A673 (cell line): Measurements from ENCODE around the gene SMAD9. TPM values are rescaled to one million over a fixed set of nuclear protein-coding genes. Genes with fewer than 3 reads are reported as not detected.

Experiments
- BruUV-seq: library from RNA; stranded (reverse); fragments of 400-500 nt; replicated peaks from 2 replicates; lab custom pipeline; 2021; lab: Mats Ljungman, UMichigan
- CTCF ChIA-PET: fragments of 300-600 bp; sonication (Branson Sonifier 250); formaldehyde crosslinking; loops from one replicate; lab custom pipeline; 2022; ENCODE audit warnings: antibody characterized with exemption; lab: Charles Lee
- POLR2A ChIA-PET: fragments of 300-600 bp; sonication (Branson Sonifier 250); formaldehyde crosslinking; loops from one replicate; lab custom pipeline; 2022; ENCODE audit warnings: antibody characterized with exemption; ENCODE audit not compliant: low non-redundant PET; lab: Charles Lee
- DNase-seq: peaks from one replicate; pipeline ENCODE4 v3.0.0-alpha.2; 2015; ENCODE audit warnings: low spot score
- H3K27ac ChIP-seq: fragments of 200-600 bp; sonication (generic); 2 replicates; pipeline ENCODE4 v1.5.1; 2016; ENCODE audit warnings: mixed run types, low read depth, mild to moderate bottlenecking, mixed read lengths, antibody characterized with exemption, low read length; ENCODE audit not compliant: poor library complexity, severe bottlenecking
- H3K27me3 ChIP-seq: fragments of 200-600 bp; sonication (generic); replicated peaks from 2 replicates; pipeline ENCODE4 v1.6.1; 2017; ENCODE audit warnings: mixed run types, low read depth, mild to moderate bottlenecking, mixed read lengths, antibody characterized with exemption, low read length; ENCODE audit not compliant: insufficient read depth, poor library complexity
- H3K36me3 ChIP-seq: fragments of 200-600 bp; sonication (generic); 2 replicates; pipeline ENCODE4 v1.6.1; 2016; ENCODE audit warnings: mixed run types, mild to moderate bottlenecking, mixed read lengths, antibody characterized with exemption, low read length; ENCODE audit not compliant: insufficient read depth, poor library complexity, severe bottlenecking
- H3K4me1 ChIP-seq: fragments of 200-600 bp; sonication (generic); 2 replicates; pipeline ENCODE4 v1.6.1; 2017; ENCODE audit warnings: mixed run types, mild to moderate bottlenecking, mixed read lengths, antibody characterized with exemption, low read length; ENCODE audit not compliant: insufficient read depth, poor library complexity, severe bottlenecking
- H3K4me3 ChIP-seq: fragments of 200-600 bp; sonication (generic); 2 replicates; pipeline ENCODE4 v1.5.1; 2016; ENCODE audit warnings: low read depth, mixed run types, mild to moderate bottlenecking, mixed read lengths, low read length; ENCODE audit not compliant: poor library complexity, severe bottlenecking
- H3K9me3 ChIP-seq: fragments of 200-600 bp; sonication (generic); 2 replicates; pipeline ENCODE4 v1.6.1; 2016; ENCODE audit warnings: mixed run types, low read depth, mild to moderate bottlenecking, mixed read lengths, antibody characterized with exemption, low read length; ENCODE audit not compliant: poor library complexity, severe bottlenecking
- CTCF ChIP-seq: fragments of 300-800, 200-600 bp; sonication (generic); conservative IDR thresholded peaks from 2 replicates; pipeline ENCODE4 v1.5.1; 2017; ENCODE audit warnings: low read depth, mild to moderate bottlenecking, antibody characterized with exemption, low read length, moderate library complexity, mixed read lengths
- EZH2 ChIP-seq: fragments of 200-600 bp; sonication (generic); IDR thresholded peaks from 2 replicates; pipeline ENCODE4 v1.6.1; 2017; ENCODE audit warnings: borderline replicate concordance, low read depth, mild to moderate bottlenecking, mixed read lengths, antibody characterized with exemption, low read length; ENCODE audit not compliant: poor library complexity, severe bottlenecking
- intact Hi-C: fragments of 100-400 bp; cut with micrococcal nuclease; formaldehyde crosslinking; loops from one replicate; pipeline ENCODE4 v1.10.0; 2022; ENCODE audit not compliant: unreplicated experiment
- total RNA-seq: library from RNA; stranded (reverse); gene quantifications from 2 replicates; pipeline ENCODE4 v1.2.3, GENCODE V29; 2021

SMAD9 gene
- total RNA-seq, 1 experiment from 2014 or later = 23.3 TPM

GRCh38 chr13:36950330-36950729, 30.3 kb upstream of the SMAD9 start:
- peaks cover 40% of the 10 kb centered on the region for H3K36me3 ChIP-seq
- intact Hi-C loops = no loop called here
- H3K9me3 ChIP-seq = no peaks in the 10 kb centered on the region
- no peak overlapping the region for H3K4me3 ChIP-seq
- no peak for DNase-seq
- no peak overlapping the region for H3K27ac ChIP-seq
- H3K27me3 ChIP-seq = no peaks in the 10 kb centered on the region
- ChIA-PET CTCF (no interaction called here), POLR2A (no interaction called here)
- no peaks in the 10 kb centered on the region for H3K4me1 ChIP-seq
- TF ChIP-seq EZH2 = no peak
- TF ChIP-seq CTCF = no peak
- no TSS peak for BruUV-seq

GRCh38 chr13:36945078-36945477, 25.0 kb upstream of the SMAD9 start:
- Histone ChIP-seq H3K27me3 (no peaks in the 10 kb centered on the region), H3K27ac (no peak overlapping the region), H3K4me3 (no peak overlapping the region), H3K36me3 (peaks cover 19% of the 10 kb centered on the region), H3K9me3 (no peaks in the 10 kb centered on the region), H3K4me1 (no peaks in the 10 kb centered on the region)
- intact Hi-C loops = no loop called here
- no peak for DNase-seq
- CTCF ChIA-PET = no interaction called here
- BruUV-seq = no TSS peak
- POLR2A ChIA-PET = no interaction called here
- TF ChIP-seq CTCF (no peak), EZH2 (no peak)

DNA sequence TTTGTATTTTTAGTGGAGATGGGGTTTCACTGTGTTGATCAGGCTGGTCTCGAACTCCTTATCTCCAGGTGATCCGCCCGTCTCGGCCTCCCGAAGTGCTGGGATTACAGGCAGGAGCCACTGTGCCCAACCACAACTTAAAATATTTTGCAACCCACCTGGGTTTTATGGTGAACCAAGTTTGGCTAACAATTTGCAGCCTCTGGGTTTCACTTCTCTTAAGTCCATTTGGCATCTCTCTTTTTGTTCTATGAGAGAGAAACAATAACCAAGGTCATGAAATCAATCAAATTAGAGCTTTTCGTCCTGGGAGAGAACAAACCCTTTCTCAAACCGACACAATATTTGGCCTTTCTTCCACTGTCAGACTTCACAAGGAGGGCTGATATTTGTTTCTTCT, 5.6 kb upstream of the SMAD9 start:
- POLR2A ChIA-PET = no interaction called here
- CTCF ChIA-PET = no interaction called here

More for the DNA sequence above, 5.6 kb upstream of the SMAD9 start:
- Histone ChIP-seq H3K27me3 (no peaks in the 10 kb centered on the region), H3K27ac (no peak overlapping the region), H3K4me3 (no peak overlapping the region), H3K4me1 (peaks cover 14% of the 10 kb centered on the region), H3K36me3 (no peaks in the 10 kb centered on the region), H3K9me3 (no peaks in the 10 kb centered on the region)
- DNase-seq = no peak
- TF ChIP-seq CTCF (no peak), EZH2 (no peak)
- no TSS peak for BruUV-seq
- intact Hi-C loops = no loop called here
